Mesendoderm (in vitro differentiated cells): ENCODE measurements around the gene CDC123.
"Not testable (repeated sequence)": the region's sequence is repeated elsewhere in the genome, so short reads cannot be mapped to it uniquely, and the experiment has no call there.

Experiments
- DNase-seq: peaks from one replicate; pipeline ENCODE4 v3.0.0; 2013
- H2AK5ac ChIP-seq: 2 replicates; pipeline ENCODE4 v1.6.1; 2013; ENCODE audit warnings: low read length, inconsistent platforms
- H2BK120ac ChIP-seq: 2 replicates; pipeline ENCODE4 v1.6.1; 2013; ENCODE audit warnings: low read depth, mild to moderate bottlenecking, low read length, moderate library complexity, mixed read lengths
- H2BK15ac ChIP-seq: replicated peaks from 2 replicates; pipeline ENCODE4 v1.6.1; 2013; ENCODE audit warnings: low read depth, mild to moderate bottlenecking, moderate library complexity
- H2BK5ac ChIP-seq: 2 replicates; pipeline ENCODE4 v1.6.1; 2013; ENCODE audit warnings: low read length, inconsistent platforms
- H3K18ac ChIP-seq: 2 replicates; pipeline ENCODE4 v1.6.1; 2013; ENCODE audit warnings: mild to moderate bottlenecking, low read length, mixed read lengths
- H3K23ac ChIP-seq: one replicate; pipeline ENCODE4 v1.6.1; 2013; ENCODE audit warnings: low read length
- H3K27ac ChIP-seq: 2 replicates; pipeline ENCODE4 v1.5.1; 2013; ENCODE audit warnings: low read depth, mild to moderate bottlenecking, inconsistent platforms, low read length, moderate library complexity
- H3K27me3 ChIP-seq: 2 replicates; pipeline ENCODE4 v1.6.1; 2013; ENCODE audit warnings: low read length, control low read depth, mild to moderate bottlenecking, inconsistent platforms; ENCODE audit not compliant: insufficient read depth, poor library complexity
- H3K36me3 ChIP-seq: 2 replicates; pipeline ENCODE4 v1.6.1; 2013; ENCODE audit warnings: low read length, inconsistent platforms; ENCODE audit not compliant: control insufficient read depth, insufficient read depth
- H3K4ac ChIP-seq: one replicate; pipeline ENCODE4 v1.6.1; 2013; ENCODE audit warnings: low read depth, mild to moderate bottlenecking, low read length, moderate library complexity
- H3K4me1 ChIP-seq: 2 replicates; pipeline ENCODE4 v1.6.1; 2013; ENCODE audit warnings: low read depth, low read length, inconsistent platforms; ENCODE audit not compliant: control insufficient read depth
- H3K4me2 ChIP-seq: 2 replicates; pipeline ENCODE4 v1.6.1; 2013; ENCODE audit warnings: low read length
- H3K4me3 ChIP-seq: 2 replicates; pipeline ENCODE4 v1.5.1; 2013; ENCODE audit warnings: mild to moderate bottlenecking, low read length
- H3K56ac ChIP-seq: one replicate; pipeline ENCODE4 v1.6.1; 2013; ENCODE audit warnings: low read length
- H3K79me1 ChIP-seq: 2 replicates; pipeline ENCODE4 v1.6.1; 2013; ENCODE audit warnings: low read length, inconsistent platforms
- H3K79me2 ChIP-seq: 2 replicates; pipeline ENCODE4 v1.6.1; 2013; ENCODE audit warnings: mild to moderate bottlenecking, low read length; ENCODE audit not compliant: control insufficient read depth, insufficient read depth
- H3K9ac ChIP-seq: 2 replicates; pipeline ENCODE4 v1.6.1; 2013; ENCODE audit warnings: low read length, inconsistent platforms
- H4K5ac ChIP-seq: one replicate; pipeline ENCODE4 v1.6.1; 2013; ENCODE audit warnings: low read length
- H4K8ac ChIP-seq: one replicate; pipeline ENCODE4 v1.6.1; 2013; ENCODE audit warnings: low read depth, mild to moderate bottlenecking, control low read depth, low read length, moderate library complexity
- WGBS: extraction: QIAGEN DNeasy Blood & Tissue Kit; methylation state at CpG from one replicate; pipeline ENCODE4 v1.1.7; 2013; ENCODE audit warnings: low lambda C conversion rate, missing lambda C conversion rate; ENCODE audit not compliant: insufficient coverage; ENCODE audit errors: extremely low coverage; 5-methylcytosine and 5-hydroxymethylcytosine counted together

CDC123 gene

DNA sequence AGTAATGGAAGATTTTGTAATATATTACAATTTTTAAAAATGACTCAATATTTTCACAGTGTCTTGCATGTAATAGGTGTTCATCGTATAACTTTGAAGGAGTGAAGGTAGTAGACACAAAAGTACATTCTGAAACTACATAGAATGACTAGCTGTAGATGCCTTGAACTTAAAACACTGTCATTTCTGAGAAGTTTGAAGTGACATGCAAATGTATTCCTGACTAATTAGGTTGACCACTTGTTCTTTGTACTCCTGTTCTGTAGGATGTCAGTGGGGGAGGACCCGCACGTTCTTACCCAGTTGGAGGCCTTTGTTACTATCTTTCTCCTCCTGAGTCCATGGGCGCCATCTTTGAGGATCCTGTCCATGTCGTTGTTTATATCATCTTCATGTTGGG, 35.3 kb upstream of the CDC123 start:
- Histone ChIP-seq H3K27ac (no peak overlapping the region), H3K23ac (no peak overlapping the region), H3K56ac (no peak overlapping the region), H3K36me3 (no peaks in the 10 kb centered on the region), H3K79me1 (no peaks in the 10 kb centered on the region), H3K4me1 (no peaks in the 10 kb centered on the region), H4K5ac (no peak overlapping the region), H4K8ac (no peak overlapping the region), H2BK15ac (no peak overlapping the region), H3K9ac (no peak overlapping the region), H2BK120ac (no peak overlapping the region), H3K18ac (no peak overlapping the region), H3K27me3 (no peaks in the 10 kb centered on the region), H3K4me3 (no peak overlapping the region), H2AK5ac (no peak overlapping the region), H3K4ac (no peak overlapping the region), H2BK5ac (no peak overlapping the region), H3K4me2 (no peak overlapping the region), H3K79me2 (no peaks in the 10 kb centered on the region)
- DNase-seq = no peak
- no CpG with 5 or more reads among the region's 5 CpGs for WGBS

- Histone ChIP-seq H2BK5ac (no peak overlapping the region), H4K8ac (no peak overlapping the region), H2BK120ac (no peak overlapping the region), H3K56ac (no peak overlapping the region), H3K79me2 (no peaks in the 10 kb centered on the region), H3K79me1 (no peaks in the 10 kb centered on the region), H3K23ac (no peak overlapping the region), H4K5ac (no peak overlapping the region), H3K4ac (no peak overlapping the region), H3K27me3 (no peaks in the 10 kb centered on the region), H3K27ac (no peak overlapping the region), H3K4me2 (no peak overlapping the region), H2AK5ac (no peak overlapping the region), H3K18ac (no peak overlapping the region), H3K4me1 (no peaks in the 10 kb centered on the region), H3K36me3 (peaks cover 3% of the 10 kb centered on the region), H3K9ac (no peak overlapping the region), H2BK15ac (no peak overlapping the region), H3K4me3 (no peak overlapping the region)
- no CpG with 5 or more reads among the region's 6 CpGs for WGBS
- DNase-seq = no peak
Observed at GRCh38 chr10:12162927-12163326, 33.1 kb upstream of the CDC123 start.

DNA sequence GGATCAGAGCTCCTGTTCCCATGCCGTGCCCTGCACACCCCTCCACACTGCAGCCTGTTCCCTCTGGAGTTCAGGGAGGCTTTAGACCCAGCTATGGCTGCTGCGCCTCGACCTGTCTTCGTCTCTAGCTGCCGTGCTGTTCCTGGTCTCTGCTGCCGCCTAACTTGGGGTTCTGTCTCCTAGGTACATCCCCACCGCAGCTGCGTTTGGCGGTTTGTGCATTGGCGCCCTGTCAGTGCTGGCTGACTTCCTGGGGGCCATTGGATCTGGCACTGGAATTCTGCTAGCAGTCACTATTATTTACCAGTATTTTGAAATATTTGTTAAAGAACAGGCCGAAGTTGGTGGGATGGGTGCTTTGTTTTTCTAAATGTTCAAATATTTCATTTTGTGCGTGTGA, 31.9 kb upstream of the CDC123 start:
- H2AK5ac ChIP-seq = no peak overlapping the region
- no peaks in the 10 kb centered on the region for H3K4me1 ChIP-seq
- H3K56ac ChIP-seq = no peak overlapping the region
- H3K9ac ChIP-seq = no peak overlapping the region
- no peak overlapping the region for H3K4me2 ChIP-seq
- no peak overlapping the region for H2BK5ac ChIP-seq
- H3K27ac ChIP-seq = no peak overlapping the region
- H3K27me3 ChIP-seq = no peaks in the 10 kb centered on the region
- H3K18ac ChIP-seq = no peak overlapping the region
- no peak for DNase-seq
- no peak overlapping the region for H3K23ac ChIP-seq
- H3K4me3 ChIP-seq = no peak overlapping the region
- peaks cover 5% of the 10 kb centered on the region for H3K36me3 ChIP-seq
- H3K79me2 ChIP-seq = no peaks in the 10 kb centered on the region
- no peaks in the 10 kb centered on the region for H3K79me1 ChIP-seq
- no peak overlapping the region for H4K5ac ChIP-seq
- H2BK15ac ChIP-seq = no peak overlapping the region
- no peak overlapping the region for H3K4ac ChIP-seq
- no peak overlapping the region for H2BK120ac ChIP-seq
- no CpG with 5 or more reads among the region's 12 CpGs for WGBS
- no peak overlapping the region for H4K8ac ChIP-seq

DNA sequence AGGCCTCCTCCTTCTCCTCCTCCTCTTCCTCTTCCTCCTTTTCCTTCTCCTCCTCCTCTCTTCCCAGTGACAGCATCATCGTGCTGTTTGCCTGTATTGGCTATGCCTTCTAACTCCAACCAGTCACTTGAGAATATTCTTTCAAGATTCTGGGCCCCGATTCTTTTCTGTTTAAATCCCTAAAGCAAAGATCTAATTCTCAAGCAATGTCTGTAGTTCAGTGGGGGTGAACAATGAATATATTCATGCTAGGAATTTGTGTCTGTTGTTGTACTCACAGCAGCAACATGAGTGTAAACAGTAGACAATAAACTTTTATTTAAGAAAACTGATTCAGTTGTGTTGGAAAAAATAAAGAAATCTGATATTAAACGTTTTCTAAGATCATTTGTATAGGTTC, 31.0 kb upstream of the CDC123 start:
- H3K4me1 ChIP-seq = no peaks in the 10 kb centered on the region
- H3K18ac ChIP-seq = no peak overlapping the region
- no peaks in the 10 kb centered on the region for H3K79me2 ChIP-seq
- H3K27ac ChIP-seq = no peak overlapping the region
- no peak overlapping the region for H2BK5ac ChIP-seq
- no peak overlapping the region for H2BK120ac ChIP-seq
- no peak overlapping the region for H3K56ac ChIP-seq
- no peak overlapping the region for H3K23ac ChIP-seq
- no peak overlapping the region for H3K9ac ChIP-seq
- no peak overlapping the region for H2AK5ac ChIP-seq
- H3K4ac ChIP-seq = no peak overlapping the region
- no peak for DNase-seq
- WGBS = no CpG with 5 or more reads among the region's 3 CpGs
- H4K5ac ChIP-seq = no peak overlapping the region
- H3K79me1 ChIP-seq = no peaks in the 10 kb centered on the region
- no peak overlapping the region for H3K4me2 ChIP-seq
- peaks cover 10% of the 10 kb centered on the region for H3K36me3 ChIP-seq
- H3K27me3 ChIP-seq = no peaks in the 10 kb centered on the region
- no peak overlapping the region for H3K4me3 ChIP-seq
- no peak overlapping the region for H4K8ac ChIP-seq
- H2BK15ac ChIP-seq = no peak overlapping the region

DNA sequence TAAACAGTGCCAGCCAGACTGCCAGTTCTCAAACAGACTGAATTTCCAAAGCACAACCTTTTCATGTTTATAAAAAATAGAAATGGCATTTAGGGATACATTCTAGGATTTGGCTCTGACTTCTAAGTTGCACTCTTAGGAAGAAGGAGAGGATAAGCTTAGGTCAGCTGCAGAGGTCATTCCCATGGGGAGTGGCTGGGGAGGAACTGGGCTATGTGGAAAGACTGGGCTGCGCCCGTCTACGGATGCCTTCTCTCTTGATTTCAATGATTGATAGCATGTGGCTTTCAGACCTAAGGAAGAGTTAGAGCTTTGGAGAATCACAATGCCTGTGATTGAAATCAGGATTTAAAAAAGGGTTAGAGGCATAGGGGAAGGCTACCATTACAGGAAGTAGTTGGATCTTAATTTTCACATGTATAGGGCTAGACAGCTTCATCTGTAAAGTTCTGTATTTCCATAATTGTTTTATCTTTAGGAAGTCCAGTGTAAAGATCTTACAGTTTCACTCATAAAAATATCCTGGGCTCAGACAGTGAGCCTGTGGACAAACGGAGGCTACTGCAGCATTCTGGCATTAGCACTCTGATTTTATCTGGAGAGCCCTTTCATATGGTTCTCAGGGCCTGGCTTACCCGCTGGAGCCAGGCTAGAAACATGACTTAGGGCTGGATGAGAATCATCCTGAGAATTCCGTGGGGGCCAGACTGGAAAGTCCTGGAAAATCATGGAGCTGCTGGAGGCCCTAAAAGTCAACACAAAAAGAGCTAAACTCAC, 29.8 kb upstream of the CDC123 start:
- Histone ChIP-seq H3K23ac (no peak overlapping the region), H3K4me2 (no peak overlapping the region), H3K9ac (no peak overlapping the region), H3K56ac (no peak overlapping the region), H2BK120ac (no peak overlapping the region), H3K18ac (no peak overlapping the region), H3K27me3 (no peaks in the 10 kb centered on the region), H3K27ac (no peak overlapping the region), H2AK5ac (no peak overlapping the region), H3K79me2 (no peaks in the 10 kb centered on the region), H3K4me1 (no peaks in the 10 kb centered on the region), H4K8ac (no peak overlapping the region), H2BK15ac (no peak overlapping the region), H3K4me3 (no peak overlapping the region), H3K4ac (no peak overlapping the region), H2BK5ac (no peak overlapping the region), H3K36me3 (peaks cover 13% of the 10 kb centered on the region), H4K5ac (no peak overlapping the region), H3K79me1 (no peaks in the 10 kb centered on the region)
- no peak for DNase-seq
- WGBS = no CpG with 5 or more reads among the region's 6 CpGs

DNA sequence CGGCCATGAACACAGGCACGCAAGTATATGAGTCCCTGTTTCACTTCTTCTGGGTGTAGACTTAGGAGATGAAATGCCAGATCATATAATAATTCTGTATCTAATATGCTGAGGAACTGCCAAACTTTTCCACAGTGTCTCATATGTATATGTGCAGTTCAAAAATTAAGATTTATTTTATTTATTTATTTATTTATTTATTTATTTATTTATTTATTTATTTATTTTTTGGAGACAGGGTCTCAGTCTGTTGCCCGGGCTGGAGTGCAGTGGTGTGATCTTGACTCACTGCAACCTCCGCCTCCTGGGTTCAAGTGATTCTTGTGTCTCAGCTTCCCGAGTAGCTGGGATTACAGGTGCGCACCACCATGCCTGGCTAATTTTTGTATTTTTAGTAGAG, 24.5 kb upstream of the CDC123 start:
- H3K79me2 ChIP-seq, H3K4ac ChIP-seq, H3K79me1 ChIP-seq, H3K27ac ChIP-seq, H3K27me3 ChIP-seq, H2BK120ac ChIP-seq, H4K8ac ChIP-seq, H2BK5ac ChIP-seq, H3K9ac ChIP-seq, H3K4me2 ChIP-seq, H3K18ac ChIP-seq, H2BK15ac ChIP-seq, H3K23ac ChIP-seq, H4K5ac ChIP-seq, H3K4me3 ChIP-seq, H3K56ac ChIP-seq, H2AK5ac ChIP-seq, H3K4me1 ChIP-seq, DNase-seq: not testable (repeated sequence)
- WGBS = no CpG with 5 or more reads among the region's 6 CpGs
- peaks cover 18% of the 10 kb centered on the region for H3K36me3 ChIP-seq
